ENCODE data around the gene USP9X. TPM values are rescaled to one million over a fixed set of nuclear protein-coding genes. Genes with fewer than 3 reads are reported as not detected.
"Not testable (repeated sequence)": the region's sequence is repeated elsewhere in the genome, so short reads cannot be mapped to it uniquely, and the experiment has no call there.

Gene USP9X
- total RNA-seq, 1 donor from 2014 or later: 59.4 TPM

GRCh38 chrX:41096339-41096955 is 11.2 kb downstream of the USP9X start:
- Mint-ChIP-seq H3K4me3 (no peak overlapping the region), H3K27me3 (no peaks in the 10 kb centered on the region), H3K36me3 (peaks cover 4% of the 10 kb centered on the region), H3K27ac (peak overlapping the region; percentile 44), H3K4me1 (ENCODE audit: unreplicated experiment) (peaks cover 14% of the 10 kb centered on the region), H3K9me3 (no peaks in the 10 kb centered on the region)
- TF ChIP-seq CTCF (conservative IDR thresholded peaks at IDR 0.05): no peak
- DNase-seq (ENCODE audit: extremely low spot score, unreplicated experiment): no peak

DNA sequence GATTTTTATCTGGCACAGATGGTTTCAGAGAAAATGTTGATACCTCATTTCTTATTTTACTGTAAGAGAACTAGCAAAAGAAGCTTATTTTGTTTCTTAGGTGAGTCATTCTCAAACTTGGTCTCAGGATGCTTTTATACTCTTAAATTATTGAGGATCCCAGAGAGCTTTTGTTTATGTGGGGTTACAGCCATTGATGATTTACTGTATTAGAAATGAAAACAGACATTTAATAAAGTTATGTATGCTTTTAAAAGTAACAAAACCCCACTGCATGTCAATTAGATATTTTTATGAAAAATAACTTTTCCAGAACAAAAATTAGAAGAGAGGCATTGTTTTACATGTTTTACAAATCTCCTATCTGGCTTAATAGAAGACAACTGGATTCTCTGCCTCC is 12.1 kb downstream of the USP9X start:
- peaks cover 11% of the 10 kb centered on the region for H3K4me1 Mint-ChIP-seq (ENCODE audit: unreplicated experiment)
- TF ChIP-seq CTCF (conservative IDR thresholded peaks at IDR 0.05): no peak
- peaks cover 7% of the 10 kb centered on the region for H3K36me3 Mint-ChIP-seq
- H3K4me3 Mint-ChIP-seq: no peak overlapping the region
- H3K27ac Mint-ChIP-seq: no peak overlapping the region
- DNase-seq (ENCODE audit: extremely low spot score, unreplicated experiment): no peak
- H3K9me3 Mint-ChIP-seq: peaks cover 4% of the 10 kb centered on the region
- H3K27me3 Mint-ChIP-seq: no peaks in the 10 kb centered on the region

- DNase-seq (ENCODE audit: extremely low spot score, unreplicated experiment): no peak
- H3K4me1 Mint-ChIP-seq (ENCODE audit: unreplicated experiment): peaks cover 7% of the 10 kb centered on the region
- H3K9me3 Mint-ChIP-seq: peaks cover 4% of the 10 kb centered on the region
- no peaks in the 10 kb centered on the region for H3K27me3 Mint-ChIP-seq
- peak overlapping the region; percentile 74 for H3K27ac Mint-ChIP-seq
- H3K36me3 Mint-ChIP-seq: peaks cover 7% of the 10 kb centered on the region
- H3K4me3 Mint-ChIP-seq: peak overlapping the region; percentile 6
- no peak for TF ChIP-seq CTCF (conservative IDR thresholded peaks at IDR 0.05)
Observed at GRCh38 chrX:41100200-41100599, 15.0 kb downstream of the USP9X start.

- no peak overlapping the region for H3K4me3 Mint-ChIP-seq
- H3K27ac Mint-ChIP-seq: no peak overlapping the region
- peaks cover 4% of the 10 kb centered on the region for H3K9me3 Mint-ChIP-seq
- H3K27me3 Mint-ChIP-seq: no peaks in the 10 kb centered on the region
- peaks cover 11% of the 10 kb centered on the region for H3K36me3 Mint-ChIP-seq
- TF ChIP-seq CTCF (conservative IDR thresholded peaks at IDR 0.05): no peak
- no peak for DNase-seq (ENCODE audit: extremely low spot score, unreplicated experiment)
- peaks cover under 1% of the 10 kb centered on the region for H3K4me1 Mint-ChIP-seq (ENCODE audit: unreplicated experiment)
Observed at GRCh38 chrX:41100819-41101218, 15.6 kb downstream of the USP9X start.

DNA sequence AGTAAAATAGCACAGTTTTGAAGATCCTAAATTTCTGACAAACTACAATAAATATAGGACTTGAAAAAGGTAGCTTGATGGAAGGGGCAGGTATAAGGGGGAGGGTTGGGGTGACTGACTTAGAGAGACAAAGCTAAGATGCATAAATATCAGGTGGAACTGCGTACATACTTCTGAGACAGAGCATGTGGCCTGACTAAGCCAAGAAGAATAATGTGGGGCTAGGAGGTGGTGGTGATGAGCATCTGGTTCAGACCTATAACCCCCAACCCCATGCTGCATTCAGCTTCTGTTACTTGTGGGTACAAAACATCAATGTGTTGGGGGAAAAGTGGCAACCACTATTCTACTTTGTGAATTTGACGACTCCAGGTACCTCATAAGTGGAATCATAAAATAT is 19.8 kb downstream of the USP9X start:
- Mint-ChIP-seq H3K9me3 (peaks cover 4% of the 10 kb centered on the region), H3K36me3 (peaks cover 17% of the 10 kb centered on the region), H3K27me3 (no peaks in the 10 kb centered on the region), H3K4me1 (ENCODE audit: unreplicated experiment) (peaks cover 17% of the 10 kb centered on the region), H3K27ac (no peak overlapping the region), H3K4me3 (no peak overlapping the region)
- DNase-seq (ENCODE audit: extremely low spot score, unreplicated experiment): no peak
- no peak for TF ChIP-seq CTCF (conservative IDR thresholded peaks at IDR 0.05)

DNA sequence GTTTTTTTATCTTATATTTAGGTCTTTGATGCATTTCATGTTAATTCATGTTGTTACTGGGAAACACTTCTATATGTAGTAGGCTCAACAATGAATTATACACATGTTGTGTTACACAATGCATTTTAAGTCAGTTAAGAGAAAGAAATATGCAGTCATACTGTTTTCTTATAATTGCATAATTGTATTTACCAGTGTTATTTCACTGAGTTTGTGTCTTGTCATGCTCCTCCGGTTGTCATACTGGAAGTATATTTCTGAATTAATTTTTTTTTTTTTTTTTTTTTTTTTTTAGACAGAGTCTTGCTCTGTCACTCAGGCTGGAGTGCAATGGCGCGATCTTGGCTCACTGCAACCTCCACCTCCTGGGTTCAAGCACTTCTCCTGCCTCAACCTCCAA is 21.0 kb downstream of the USP9X start:
- H3K9me3 Mint-ChIP-seq; H3K27me3 Mint-ChIP-seq; H3K4me3 Mint-ChIP-seq; DNase-seq (ENCODE audit: extremely low spot score, unreplicated experiment); H3K27ac Mint-ChIP-seq: not testable (repeated sequence)
- Mint-ChIP-seq H3K4me1 (ENCODE audit: unreplicated experiment) (peaks cover 18% of the 10 kb centered on the region), H3K36me3 (peaks cover 17% of the 10 kb centered on the region)
